ENCODE results near the gene BLOC1S5. TPM values are rescaled to one million over a fixed set of nuclear protein-coding genes. Genes with fewer than 3 reads are reported as not detected.
"Not testable (repeated sequence)": the region's sequence is repeated elsewhere in the genome, so short reads cannot be mapped to it uniquely, and the experiment has no call there.

Gene BLOC1S5
- total and polyA plus RNA-seq, 2 donors: 6.3 to 33.7 TPM

GRCh38 chr6:8006208-8006607, 58.0 kb downstream of the BLOC1S5 start:
- Histone ChIP-seq H3K36me3 (ENCODE audit: insufficient read depth) (no peaks in the 10 kb centered on the region), H3K4me1 (ENCODE audit: insufficient read depth) (no peaks in the 10 kb centered on the region), H3K4me3 (ENCODE audit: low read depth, low read length) (no peak overlapping the region), H3K27ac (ENCODE audit: low read depth) (no peak overlapping the region)
- DNase-seq (ENCODE audit: extremely low spot score): no peak
- WGBS: 92% methylated on average over 1 of the region's 1 CpG

GRCh38 chr6:8005136-8005535, 59.1 kb downstream of the BLOC1S5 start:
- Histone ChIP-seq H3K27ac (ENCODE audit: low read depth) (no peak overlapping the region), H3K36me3 (ENCODE audit: insufficient read depth) (no peaks in the 10 kb centered on the region), H3K4me1 (ENCODE audit: insufficient read depth) (no peaks in the 10 kb centered on the region), H3K4me3 (ENCODE audit: low read depth, low read length) (no peak overlapping the region)
- 54% methylated on average over 4 of the region's 4 CpGs for WGBS
- DNase-seq (ENCODE audit: extremely low spot score): no peak

GRCh38 chr6:8000636-8001035, 63.6 kb downstream of the BLOC1S5 start:
- 94% methylated on average over 1 of the region's 1 CpG for WGBS
- no peak for DNase-seq (ENCODE audit: extremely low spot score)
- no peak overlapping the region for H3K27ac ChIP-seq (ENCODE audit: low read depth)
- no peaks in the 10 kb centered on the region for H3K4me1 ChIP-seq (ENCODE audit: insufficient read depth)
- no peak overlapping the region for H3K4me3 ChIP-seq (ENCODE audit: low read depth, low read length)
- H3K36me3 ChIP-seq (ENCODE audit: insufficient read depth): no peaks in the 10 kb centered on the region

- DNase-seq (ENCODE audit: extremely low spot score): no peak
- no peak overlapping the region for H3K4me3 ChIP-seq (ENCODE audit: low read depth, low read length)
- no peak overlapping the region for H3K27ac ChIP-seq (ENCODE audit: low read depth)
- H3K4me1 ChIP-seq (ENCODE audit: insufficient read depth): no peaks in the 10 kb centered on the region
- 67% methylated on average over 4 of the region's 4 CpGs for WGBS
- no peaks in the 10 kb centered on the region for H3K36me3 ChIP-seq (ENCODE audit: insufficient read depth)
Measured at GRCh38 chr6:8000188-8000596, 64.0 kb downstream of the BLOC1S5 start.

GRCh38 chr6:7999201-7999600, 65.0 kb downstream of the BLOC1S5 start:
- H3K4me1 ChIP-seq (ENCODE audit: insufficient read depth): no peaks in the 10 kb centered on the region
- H3K36me3 ChIP-seq (ENCODE audit: insufficient read depth): no peaks in the 10 kb centered on the region
- no peak overlapping the region for H3K27ac ChIP-seq (ENCODE audit: low read depth)
- WGBS: 65% methylated on average over 3 of the region's 3 CpGs
- DNase-seq (ENCODE audit: extremely low spot score): no peak
- no peak overlapping the region for H3K4me3 ChIP-seq (ENCODE audit: low read depth, low read length)

- no peaks in the 10 kb centered on the region for H3K36me3 ChIP-seq (ENCODE audit: insufficient read depth)
- no peak overlapping the region for H3K27ac ChIP-seq (ENCODE audit: low read depth)
- 36% methylated on average over 7 of the region's 7 CpGs for WGBS
- no peak overlapping the region for H3K4me3 ChIP-seq (ENCODE audit: low read depth, low read length)
- H3K4me1 ChIP-seq (ENCODE audit: insufficient read depth): no peaks in the 10 kb centered on the region
- no peak for DNase-seq (ENCODE audit: extremely low spot score)
Measured at GRCh38 chr6:7998103-7998725, 66.0 kb downstream of the BLOC1S5 start.

GRCh38 chr6:7997286-7997685, 66.9 kb downstream of the BLOC1S5 start:
- H3K27ac ChIP-seq (ENCODE audit: low read depth): no peak overlapping the region
- H3K36me3 ChIP-seq (ENCODE audit: insufficient read depth): no peaks in the 10 kb centered on the region
- no peaks in the 10 kb centered on the region for H3K4me1 ChIP-seq (ENCODE audit: insufficient read depth)
- no peak overlapping the region for H3K4me3 ChIP-seq (ENCODE audit: low read depth, low read length)
- no peak for DNase-seq (ENCODE audit: extremely low spot score)
- 34% methylated on average over 3 of the region's 3 CpGs for WGBS

- Histone ChIP-seq H3K36me3 (ENCODE audit: insufficient read depth) (no peaks in the 10 kb centered on the region), H3K4me3 (ENCODE audit: low read depth, low read length) (no peak overlapping the region), H3K4me1 (ENCODE audit: insufficient read depth) (no peaks in the 10 kb centered on the region), H3K27ac (ENCODE audit: low read depth) (no peak overlapping the region)
- no peak for DNase-seq (ENCODE audit: extremely low spot score)
- 17% methylated on average over 10 of the region's 10 CpGs for WGBS
Measured at GRCh38 chr6:7996538-7997111, 67.6 kb downstream of the BLOC1S5 start.

GRCh38 chr6:7993952-7994351, 70.2 kb downstream of the BLOC1S5 start:
- Histone ChIP-seq H3K27ac (ENCODE audit: low read depth) (no peak overlapping the region), H3K36me3 (ENCODE audit: insufficient read depth) (no peaks in the 10 kb centered on the region), H3K4me3 (ENCODE audit: low read depth, low read length) (no peak overlapping the region), H3K4me1 (ENCODE audit: insufficient read depth) (no peaks in the 10 kb centered on the region)
- WGBS: 94% methylated on average over 8 of the region's 8 CpGs
- no peak for DNase-seq (ENCODE audit: extremely low spot score)

- no peak overlapping the region for H3K4me3 ChIP-seq (ENCODE audit: low read depth, low read length)
- H3K4me1 ChIP-seq (ENCODE audit: insufficient read depth): no peaks in the 10 kb centered on the region
- H3K36me3 ChIP-seq (ENCODE audit: insufficient read depth): no peaks in the 10 kb centered on the region
- no peak overlapping the region for H3K27ac ChIP-seq (ENCODE audit: low read depth)
- DNase-seq (ENCODE audit: extremely low spot score): no peak
Measured at GRCh38 chr6:7993399-7993798, 70.8 kb downstream of the BLOC1S5 start.

GRCh38 chr6:7992002-7992815, 72.0 kb downstream of the BLOC1S5 start:
- Histone ChIP-seq H3K36me3 (ENCODE audit: insufficient read depth) (no peaks in the 10 kb centered on the region), H3K27ac (ENCODE audit: low read depth) (no peak overlapping the region), H3K4me1 (ENCODE audit: insufficient read depth) (no peaks in the 10 kb centered on the region), H3K4me3 (ENCODE audit: low read depth, low read length) (no peak overlapping the region)
- WGBS: 23% methylated on average over 7 of the region's 7 CpGs
- no peak for DNase-seq (ENCODE audit: extremely low spot score)

GRCh38 chr6:7991536-7991935, 72.7 kb downstream of the BLOC1S5 start:
- Histone ChIP-seq H3K27ac (ENCODE audit: low read depth) (no peak overlapping the region), H3K36me3 (ENCODE audit: insufficient read depth) (no peaks in the 10 kb centered on the region), H3K4me3 (ENCODE audit: low read depth, low read length) (no peak overlapping the region), H3K4me1 (ENCODE audit: insufficient read depth) (no peaks in the 10 kb centered on the region)
- DNase-seq (ENCODE audit: extremely low spot score): no peak
- WGBS: 95% methylated on average over 1 of the region's 1 CpG

- H3K36me3 ChIP-seq (ENCODE audit: insufficient read depth): no peaks in the 10 kb centered on the region
Measured at GRCh38 chr6:7986219-7986618, 78.0 kb downstream of the BLOC1S5 start.

GRCh38 chr6:7983967-7984366, 80.2 kb downstream of the BLOC1S5 start:
- H3K4me3 ChIP-seq (ENCODE audit: low read depth, low read length); H3K36me3 ChIP-seq (ENCODE audit: insufficient read depth); H3K27ac ChIP-seq (ENCODE audit: low read depth); H3K4me1 ChIP-seq (ENCODE audit: insufficient read depth); DNase-seq (ENCODE audit: extremely low spot score): not testable (repeated sequence)
- WGBS: 85% methylated on average over 6 of the region's 6 CpGs

More at GRCh38 chr6:7986219-7986618, 78.0 kb downstream of the BLOC1S5 start:
- H3K27ac ChIP-seq (ENCODE audit: low read depth): no peak overlapping the region
- WGBS: 97% methylated on average over 31 of the region's 31 CpGs
- DNase-seq (ENCODE audit: extremely low spot score): no peak
- H3K4me1 ChIP-seq (ENCODE audit: insufficient read depth): no peaks in the 10 kb centered on the region
- no peak overlapping the region for H3K4me3 ChIP-seq (ENCODE audit: low read depth, low read length)

Measured in urinary bladder (tissue), 4 donors.